ENCODE results near the gene TSC22D1. TPM values are rescaled to one million over a fixed set of nuclear protein-coding genes. Genes with fewer than 3 reads are reported as not detected.

TSC22D1 gene
- total RNA-seq, 1 donor from 2014 or later: 181 TPM

GRCh38 chr13:44404261-44405132, 171.6 kb downstream of the TSC22D1 start:
- H3F3A ChIP-seq (ENCODE audit: low read depth): peaks cover 25% of the 10 kb centered on the region
- H3K9ac ChIP-seq: no peak overlapping the region
- peak overlapping the region; percentile 14 for H3K4me3 ChIP-seq
- Mint-ChIP-seq H3K27ac (peak overlapping the region; percentile 97), H3K9me3 (no peaks in the 10 kb centered on the region), H3K36me3 (no peaks in the 10 kb centered on the region), H3K27me3 (ENCODE audit: insufficient read depth, low read depth) (peaks cover 4% of the 10 kb centered on the region), H3K4me3 (peak overlapping the region; percentile 18), H3K4me1 (peaks cover 57% of the 10 kb centered on the region)
- no peaks in the 10 kb centered on the region for H4K20me1 ChIP-seq (ENCODE audit: low read depth)
- peak overlapping the region; percentile 95 for H2AFZ ChIP-seq (replicated peaks)
- H3K27ac ChIP-seq: peak overlapping the region; percentile 32
- H3K79me2 ChIP-seq (ENCODE audit: low read depth): no peaks in the 10 kb centered on the region
- no peaks in the 10 kb centered on the region for H3K36me3 ChIP-seq
- peak overlapping the region; percentile 62 for H3K4me2 ChIP-seq
- no peaks in the 10 kb centered on the region for H3K9me3 ChIP-seq (ENCODE audit: low read depth)
- peaks cover 42% of the 10 kb centered on the region for H3K4me1 ChIP-seq
- no peaks in the 10 kb centered on the region for H3K27me3 ChIP-seq
- DNase-seq (ENCODE audit: low spot score): peak; percentile 40
- no peak for TF ChIP-seq EZH2phosphoT487 (IDR thresholded peaks at IDR 0.05)
- TF ChIP-seq CTCF (IDR thresholded peaks at IDR 0.05): no peak
- TF ChIP-seq EZH2 (IDR thresholded peaks at IDR 0.05): no peak

GRCh38 chr13:44403461-44404056, 172.6 kb downstream of the TSC22D1 start:
- Mint-ChIP-seq H3K27me3 (ENCODE audit: insufficient read depth, low read depth) (peaks cover 5% of the 10 kb centered on the region), H3K9me3 (no peaks in the 10 kb centered on the region), H3K27ac (peak overlapping the region; percentile 97), H3K4me1 (peaks cover 65% of the 10 kb centered on the region), H3K4me3 (no peak overlapping the region), H3K36me3 (no peaks in the 10 kb centered on the region)
- H3K79me2 ChIP-seq (ENCODE audit: low read depth): no peaks in the 10 kb centered on the region
- H3K9ac ChIP-seq: no peak overlapping the region
- H3K9me3 ChIP-seq (ENCODE audit: low read depth): no peaks in the 10 kb centered on the region
- H3K4me3 ChIP-seq: peak overlapping the region; percentile 14
- peaks cover 44% of the 10 kb centered on the region for H3K4me1 ChIP-seq
- H3K36me3 ChIP-seq: no peaks in the 10 kb centered on the region
- TF ChIP-seq EZH2phosphoT487 (IDR thresholded peaks at IDR 0.05) (no peak), CTCF (IDR thresholded peaks at IDR 0.05) (no peak), EZH2 (IDR thresholded peaks at IDR 0.05) (no peak)
- H4K20me1 ChIP-seq (ENCODE audit: low read depth): no peaks in the 10 kb centered on the region
- DNase-seq (ENCODE audit: low spot score): no peak
- peak overlapping the region; percentile 95 for H2AFZ ChIP-seq (replicated peaks)
- peaks cover 25% of the 10 kb centered on the region for H3F3A ChIP-seq (ENCODE audit: low read depth)
- H3K4me2 ChIP-seq: peak overlapping the region; percentile 62
- H3K27ac ChIP-seq: no peak overlapping the region
- no peaks in the 10 kb centered on the region for H3K27me3 ChIP-seq

GRCh38 chr13:44402899-44403445, 173.2 kb downstream of the TSC22D1 start:
- TF ChIP-seq EZH2 (IDR thresholded peaks at IDR 0.05): no peak
- no peak for TF ChIP-seq CTCF (IDR thresholded peaks at IDR 0.05)
- TF ChIP-seq EZH2phosphoT487 (IDR thresholded peaks at IDR 0.05): no peak
- H4K20me1 ChIP-seq (ENCODE audit: low read depth): no peaks in the 10 kb centered on the region
- peak overlapping the region; percentile 95 for H2AFZ ChIP-seq (replicated peaks)
- no peaks in the 10 kb centered on the region for H3K27me3 ChIP-seq
- H3K27ac Mint-ChIP-seq: peak overlapping the region; percentile 50
- H3K27ac ChIP-seq: no peak overlapping the region
- no peak overlapping the region for H3K4me3 Mint-ChIP-seq
- peaks cover 27% of the 10 kb centered on the region for H3F3A ChIP-seq (ENCODE audit: low read depth)
- H3K9me3 ChIP-seq (ENCODE audit: low read depth): no peaks in the 10 kb centered on the region
- H3K4me2 ChIP-seq: peak overlapping the region; percentile 62
- H3K9me3 Mint-ChIP-seq: no peaks in the 10 kb centered on the region
- peaks cover 71% of the 10 kb centered on the region for H3K4me1 Mint-ChIP-seq
- H3K36me3 Mint-ChIP-seq: no peaks in the 10 kb centered on the region
- H3K9ac ChIP-seq: no peak overlapping the region
- no peaks in the 10 kb centered on the region for H3K79me2 ChIP-seq (ENCODE audit: low read depth)
- peaks cover 50% of the 10 kb centered on the region for H3K4me1 ChIP-seq
- peaks cover 5% of the 10 kb centered on the region for H3K27me3 Mint-ChIP-seq (ENCODE audit: insufficient read depth, low read depth)
- H3K4me3 ChIP-seq: no peak overlapping the region
- H3K36me3 ChIP-seq: no peaks in the 10 kb centered on the region
- DNase-seq (ENCODE audit: low spot score): no peak

Measured in neural progenitor cell (in vitro differentiated cells).